Astrocyte (in vitro differentiated cells and primary cell): ENCODE measurements around the gene PGP.

Source experiments
- CTCF ChIP-seq: IDR thresholded peaks from 2 replicates; pipeline ENCODE4 v1.5.1; 2011; ENCODE audit warnings: low read depth, mild to moderate bottlenecking, inconsistent platforms, low read length, moderate library complexity; ENCODE audit not compliant: insufficient read depth
- EZH2 ChIP-seq: IDR thresholded peaks from 2 replicates; pipeline ENCODE4 v1.6.1; 2012; ENCODE audit warnings: mild to moderate bottlenecking, low read length, inconsistent platforms; ENCODE audit not compliant: insufficient read depth

- no peak for TF ChIP-seq CTCF
- no peak for TF ChIP-seq EZH2
Observed at GRCh38 chr16:2210386-2211365, 4.0 kb downstream of the PGP start, which contains the start of gene BRICD5.
